Stimulated activated effector memory CD8-positive, alpha-beta T cell treated with anti-CD3 and anti-CD28 coated beads, Interleukin-12 subunit alpha, Interleukin-12 subunit beta, amount 100 ng/mL, for 72 hours (primary cell): Measurements from ENCODE around the gene ACSS1.

ENCODE experiments used
- ATAC-seq: fragments of 150-1000 bp; cut with Tn5 transposase; 2 replicates; pipeline ENCODE4 v1.10.0; 2021
- DNase-seq, 2 donors: peaks; one replicate each; pipeline ENCODE4 v3.0.0; 2021 to 2022; ENCODE audit warnings: low spot score in 2 of 2
- H3K27ac Mint-ChIP-seq: one replicate; pipeline ENCODE4 v1.8.0; 2022; ENCODE audit warnings: mild to moderate bottlenecking, mixed read lengths
- H3K36me3 Mint-ChIP-seq: one replicate; pipeline ENCODE4 v1.8.0; 2022; ENCODE audit warnings: mild to moderate bottlenecking, mixed read lengths
- H3K4me1 Mint-ChIP-seq: one replicate; pipeline ENCODE4 v1.8.0; 2022; ENCODE audit warnings: mixed read lengths
- H3K4me3 Mint-ChIP-seq: one replicate; pipeline ENCODE4 v1.8.0; 2022; ENCODE audit warnings: mild to moderate bottlenecking, mixed read lengths
- H3K9me3 Mint-ChIP-seq: one replicate; pipeline ENCODE4 v1.8.0; 2022; ENCODE audit warnings: mixed read lengths

The ACSS1 gene

DNA sequence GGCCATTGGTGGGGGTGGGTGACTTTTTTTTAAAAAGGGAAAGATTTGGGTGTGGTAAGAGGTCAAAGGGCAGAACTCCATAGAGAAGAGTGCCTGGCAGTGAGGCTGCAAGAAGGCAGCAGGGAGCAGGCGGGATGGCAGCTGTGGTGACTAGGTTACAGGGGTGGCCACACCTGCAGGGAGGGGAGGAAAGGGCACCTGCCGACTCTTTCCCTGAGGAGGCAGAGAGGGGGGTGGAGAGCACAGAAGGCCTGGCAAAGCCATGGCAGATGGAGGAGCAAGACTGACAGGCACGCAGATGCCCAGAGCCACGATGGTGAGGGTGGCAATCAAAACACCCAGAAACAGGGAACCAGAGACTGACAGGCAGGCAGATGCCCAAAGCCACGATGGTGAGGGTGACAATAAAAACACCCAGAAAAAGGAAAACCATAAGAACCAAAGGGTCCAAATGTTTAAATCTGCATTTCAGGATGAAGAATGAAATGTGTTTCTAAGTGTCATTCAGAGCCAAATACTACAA lies 89.6 kb downstream of the ACSS1 start:
- H3K4me3 Mint-ChIP-seq, result no peak overlapping the region
- peak overlapping the region; percentile 70 for H3K27ac Mint-ChIP-seq
- ATAC-seq (no peak), DNase-seq (no peak)
- no peaks in the 10 kb centered on the region for H3K9me3 Mint-ChIP-seq
- peaks cover 51% of the 10 kb centered on the region for H3K4me1 Mint-ChIP-seq
- peaks cover 95% of the 10 kb centered on the region for H3K36me3 Mint-ChIP-seq

DNA sequence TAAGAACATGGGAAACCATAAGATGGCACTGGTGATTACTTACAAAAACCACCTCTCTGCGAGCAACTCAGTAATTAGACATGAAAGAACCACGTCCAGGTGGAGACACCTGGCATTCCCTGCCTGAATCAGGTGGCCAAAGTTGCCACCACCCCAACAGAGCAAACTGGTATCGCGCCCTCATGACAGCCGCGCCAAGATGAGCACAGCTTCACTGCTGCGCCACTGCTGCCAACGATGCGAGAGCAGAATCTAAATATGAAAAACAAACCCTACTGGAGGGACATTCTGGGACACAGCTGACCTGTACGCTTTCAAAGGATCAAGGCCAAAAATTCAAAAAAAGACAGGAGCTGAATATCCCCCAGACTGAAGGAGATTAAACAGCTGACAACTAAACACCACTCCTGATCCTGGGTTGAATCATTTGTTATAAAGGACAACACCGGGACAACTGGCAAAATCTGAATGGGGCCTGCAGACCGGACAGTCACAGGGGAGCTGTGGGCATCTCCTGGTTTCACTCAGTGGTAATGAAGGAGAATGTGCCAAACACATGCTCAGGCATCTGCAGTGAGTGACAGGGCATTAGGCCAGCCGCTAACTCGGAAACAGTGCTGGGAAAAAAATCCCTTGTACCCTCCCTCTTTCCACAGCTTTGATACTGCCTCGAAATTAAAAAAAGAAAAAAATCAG lies 91.5 kb downstream of the ACSS1 start:
- H3K36me3 Mint-ChIP-seq, result peaks cover 100% of the 10 kb centered on the region
- peak overlapping the region; percentile 85 for H3K27ac Mint-ChIP-seq

DNA sequence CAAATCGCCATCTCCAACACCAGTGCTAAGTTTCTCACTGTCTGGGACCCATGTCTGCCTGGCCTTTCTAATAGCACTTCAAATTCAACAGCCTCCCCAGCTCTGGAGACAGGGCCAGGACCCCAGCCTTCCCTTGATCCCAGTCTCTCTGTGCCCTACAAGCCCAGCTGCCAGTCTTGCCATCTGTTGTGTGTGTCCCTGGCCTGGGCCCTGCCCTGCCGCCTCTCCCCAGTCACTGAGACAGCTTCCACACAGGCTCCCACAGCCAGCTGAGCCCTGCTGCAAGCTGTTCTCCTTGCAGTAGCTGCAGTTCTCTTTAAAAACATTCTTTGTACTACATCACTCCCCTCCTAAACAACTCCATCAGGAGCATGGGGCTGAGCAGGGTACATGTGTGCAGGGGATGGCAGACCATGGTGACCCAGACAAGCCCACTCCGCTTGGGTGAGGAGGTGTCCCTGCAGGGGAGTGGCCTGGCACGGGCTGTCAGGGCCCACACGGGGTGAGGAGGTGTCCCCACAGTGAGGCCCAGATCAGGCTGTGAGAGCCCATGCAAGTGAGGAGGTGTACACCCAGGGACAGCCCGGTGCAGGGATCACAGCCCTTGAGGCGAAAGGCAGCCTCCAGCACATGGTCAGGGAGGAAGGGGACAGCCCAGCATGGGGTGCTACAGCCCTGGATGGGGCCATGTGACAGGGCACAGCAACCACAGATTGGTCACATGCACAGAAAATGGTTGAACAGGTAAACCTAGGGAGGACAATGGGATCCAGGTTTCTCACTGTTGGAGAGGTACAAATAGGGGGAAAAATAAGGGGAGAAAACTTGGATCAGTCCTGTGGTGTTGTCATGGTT lies 92.6 kb downstream of the ACSS1 start:
- peaks cover 73% of the 10 kb centered on the region for H3K4me1 Mint-ChIP-seq
- H3K4me3 Mint-ChIP-seq, result peak overlapping the region; percentile 2
- peak overlapping the region; percentile 85 for H3K27ac Mint-ChIP-seq
- H3K36me3 Mint-ChIP-seq, result peaks cover 100% of the 10 kb centered on the region
- no peaks in the 10 kb centered on the region for H3K9me3 Mint-ChIP-seq
- ATAC-seq (peak; percentile 22), DNase-seq (no peak)

More for the DNA sequence above, 91.5 kb downstream of the ACSS1 start:
- Mint-ChIP-seq H3K4me3 (no peak overlapping the region), H3K4me1 (peaks cover 69% of the 10 kb centered on the region), H3K9me3 (no peaks in the 10 kb centered on the region)
- ATAC-seq (no peak), DNase-seq (no peak)

DNA sequence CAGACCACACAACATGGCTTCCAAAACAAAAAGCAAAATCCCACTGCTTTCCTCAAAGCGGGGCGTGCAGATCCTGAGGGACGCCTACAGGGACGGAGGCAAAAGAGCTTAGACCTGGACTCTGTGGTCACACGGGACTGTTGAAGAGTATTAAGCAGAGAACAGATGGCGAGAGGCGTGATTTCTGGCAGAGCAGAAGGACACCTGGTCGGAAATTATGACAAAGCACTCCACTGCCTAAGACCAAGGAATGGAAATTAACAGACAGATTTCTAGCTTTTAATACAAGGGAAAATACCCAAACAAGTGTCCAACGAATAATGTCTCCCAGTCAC lies 93.5 kb downstream of the ACSS1 start:
- H3K36me3 Mint-ChIP-seq, result peaks cover 100% of the 10 kb centered on the region
- H3K4me1 Mint-ChIP-seq, result peaks cover 81% of the 10 kb centered on the region
- H3K27ac Mint-ChIP-seq, result peak overlapping the region; percentile 85
- H3K9me3 Mint-ChIP-seq, result no peaks in the 10 kb centered on the region
- DNase-seq, result no peak
- ATAC-seq, result no peak
- H3K4me3 Mint-ChIP-seq, result no peak overlapping the region

DNA sequence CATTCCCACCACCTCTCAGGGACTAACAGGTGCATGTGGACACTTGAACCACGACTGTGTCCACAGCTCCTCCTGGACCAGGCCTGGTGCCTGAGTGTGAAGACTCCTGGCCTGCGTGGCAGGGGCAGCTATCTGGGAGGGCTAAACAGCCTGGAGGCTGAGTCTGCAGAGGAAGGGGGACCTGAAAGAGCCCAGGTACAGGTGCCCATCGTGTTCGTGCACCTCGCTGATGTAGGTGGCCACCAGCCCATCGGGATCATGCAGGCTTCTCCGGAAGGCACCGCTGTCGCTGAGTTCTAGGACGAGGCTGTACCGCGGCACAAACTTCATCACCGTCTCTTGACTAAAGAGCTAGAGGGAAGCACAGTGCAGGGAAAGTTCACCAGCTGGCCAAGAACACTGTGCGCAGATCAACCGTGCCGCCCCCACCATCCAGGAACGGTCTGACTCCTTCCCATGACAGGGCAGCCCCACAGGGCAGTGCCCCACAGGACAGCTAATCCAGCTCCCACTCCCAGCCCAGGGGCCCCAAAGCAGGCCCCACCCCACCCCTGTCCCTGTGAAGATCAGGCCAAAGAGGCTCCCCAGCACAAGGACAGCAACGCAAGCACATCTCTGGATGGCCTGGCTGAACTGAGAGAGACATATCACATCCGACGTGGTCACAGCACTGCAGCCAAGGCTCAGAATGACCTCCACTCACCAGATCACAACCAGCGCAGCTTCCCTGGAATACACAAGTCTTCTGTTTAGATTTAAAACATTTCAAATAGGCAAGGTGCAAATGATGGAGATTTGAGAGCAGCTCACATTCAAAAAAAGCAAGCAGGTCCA lies 94.0 kb downstream of the ACSS1 start:
- H3K4me3 Mint-ChIP-seq, result no peak overlapping the region
- H3K4me1 Mint-ChIP-seq, result peaks cover 87% of the 10 kb centered on the region
- peak overlapping the region; percentile 85 for H3K27ac Mint-ChIP-seq

DNA sequence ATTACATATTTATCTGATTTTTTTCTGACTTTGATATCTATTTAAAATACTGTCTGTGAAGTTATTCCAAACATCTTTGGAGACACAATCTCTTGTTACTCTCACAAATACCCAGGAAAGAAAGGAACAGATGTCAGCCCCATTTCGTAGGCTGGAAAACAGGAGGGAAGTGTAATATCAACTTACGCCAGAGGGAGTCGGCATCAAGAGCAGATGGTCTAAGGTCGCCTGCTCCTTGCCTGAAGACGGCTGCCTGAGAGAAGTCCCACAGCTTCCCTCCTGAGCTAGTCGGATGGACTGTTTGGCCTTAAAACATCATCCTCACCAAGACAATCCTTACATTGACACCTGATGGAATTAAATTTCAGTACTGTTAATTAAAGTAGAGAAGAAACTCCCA lies 95.4 kb downstream of the ACSS1 start:
- DNase-seq, result no peak
- no peak for ATAC-seq
- H3K27ac Mint-ChIP-seq, result peak overlapping the region; percentile 85
- peaks cover 100% of the 10 kb centered on the region for H3K36me3 Mint-ChIP-seq
- peaks cover 89% of the 10 kb centered on the region for H3K4me1 Mint-ChIP-seq
- no peak overlapping the region for H3K4me3 Mint-ChIP-seq
- H3K9me3 Mint-ChIP-seq, result no peaks in the 10 kb centered on the region

More for the DNA sequence above, 94.0 kb downstream of the ACSS1 start:
- no peaks in the 10 kb centered on the region for H3K9me3 Mint-ChIP-seq
- H3K36me3 Mint-ChIP-seq, result peaks cover 100% of the 10 kb centered on the region
- DNase-seq (peak in 1 of 2 donors; percentile 48), ATAC-seq (no peak)

DNA sequence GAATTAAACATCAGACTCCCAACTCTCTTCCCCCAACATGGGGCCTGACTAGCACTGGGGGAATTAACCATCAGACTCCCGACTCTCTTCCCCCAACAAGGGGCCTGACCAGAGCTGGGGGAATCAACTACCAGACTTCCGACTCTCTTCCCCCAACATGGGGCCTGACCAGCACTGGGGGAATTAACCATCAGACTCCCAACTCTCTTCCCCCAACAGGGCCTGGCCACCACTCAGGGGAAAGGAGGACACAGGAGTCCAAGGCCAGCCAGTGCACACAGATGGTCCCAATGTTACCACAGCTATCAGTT lies 95.8 kb downstream of the ACSS1 start:
- Mint-ChIP-seq H3K9me3 (no peaks in the 10 kb centered on the region), H3K4me3 (peak overlapping the region; percentile 23), H3K4me1 (peaks cover 89% of the 10 kb centered on the region), H3K27ac (peak overlapping the region; percentile 85), H3K36me3 (peaks cover 100% of the 10 kb centered on the region)
- DNase-seq (no peak), ATAC-seq (no peak)

DNA sequence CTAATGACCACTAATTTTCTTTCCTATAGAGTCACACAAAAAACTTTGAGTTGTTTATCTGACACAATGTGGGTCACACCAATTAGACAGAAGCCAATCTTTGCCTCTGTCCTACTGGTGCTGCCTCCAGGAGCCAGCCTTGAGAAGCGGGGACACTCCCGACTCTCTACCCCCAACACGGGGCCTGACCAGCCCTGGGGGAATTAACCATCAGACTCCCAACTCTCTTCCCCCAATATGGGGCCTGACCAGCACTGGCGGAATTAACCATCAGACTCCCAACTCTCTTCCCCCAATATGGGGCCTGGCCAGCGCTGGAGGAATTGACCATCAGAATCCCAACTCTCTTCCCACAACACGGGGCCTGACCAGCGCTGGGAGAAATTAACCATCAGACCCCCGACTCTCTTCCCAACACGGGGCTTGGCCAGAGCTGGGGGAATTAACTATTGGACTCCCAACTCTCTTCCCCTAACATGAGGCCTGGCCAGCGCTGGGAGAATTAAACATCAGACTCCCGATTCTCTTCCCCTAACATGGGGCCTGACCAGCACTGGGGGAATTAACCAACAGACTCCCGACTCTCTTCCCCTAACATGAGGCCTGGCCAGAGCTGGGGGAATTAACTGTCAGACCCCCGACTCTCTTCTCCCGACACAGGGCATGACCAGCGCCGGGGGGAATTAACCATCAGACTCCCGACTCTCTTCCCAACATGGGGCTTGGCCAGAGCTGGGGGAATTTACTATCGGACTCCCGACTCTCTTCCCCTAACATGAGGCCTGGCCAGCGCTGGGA lies 96.4 kb downstream of the ACSS1 start:
- H3K4me1 Mint-ChIP-seq, result peaks cover 91% of the 10 kb centered on the region
- H3K9me3 Mint-ChIP-seq, result no peaks in the 10 kb centered on the region
- H3K36me3 Mint-ChIP-seq, result peaks cover 100% of the 10 kb centered on the region
- peak overlapping the region; percentile 85 for H3K27ac Mint-ChIP-seq
- H3K4me3 Mint-ChIP-seq, result peak overlapping the region; percentile 23
- DNase-seq (no peak), ATAC-seq (no peak)

DNA sequence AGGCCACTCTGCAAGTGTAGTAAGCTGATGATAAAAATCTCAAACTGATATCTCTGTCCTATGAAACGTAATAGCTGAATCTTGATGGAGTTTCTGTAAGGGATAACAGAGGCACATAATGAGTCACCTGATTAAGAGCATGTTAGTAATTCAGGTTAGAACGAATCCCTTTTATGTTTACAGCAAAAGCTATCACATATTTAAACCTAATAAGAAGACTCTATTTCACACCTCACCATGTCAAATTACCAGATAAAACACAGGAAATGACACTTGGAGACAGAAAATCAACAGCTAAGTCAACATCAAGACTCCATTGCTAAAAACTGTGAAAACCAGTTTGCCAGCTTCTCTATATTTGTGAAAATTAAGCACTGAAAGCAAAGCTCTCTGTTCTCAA lies 97.1 kb downstream of the ACSS1 start:
- no peak for DNase-seq
- Mint-ChIP-seq H3K27ac (peak overlapping the region; percentile 85), H3K4me3 (peak overlapping the region; percentile 24), H3K4me1 (peaks cover 92% of the 10 kb centered on the region), H3K36me3 (peaks cover 100% of the 10 kb centered on the region), H3K9me3 (no peaks in the 10 kb centered on the region)
- peak; percentile 76 for ATAC-seq

DNA sequence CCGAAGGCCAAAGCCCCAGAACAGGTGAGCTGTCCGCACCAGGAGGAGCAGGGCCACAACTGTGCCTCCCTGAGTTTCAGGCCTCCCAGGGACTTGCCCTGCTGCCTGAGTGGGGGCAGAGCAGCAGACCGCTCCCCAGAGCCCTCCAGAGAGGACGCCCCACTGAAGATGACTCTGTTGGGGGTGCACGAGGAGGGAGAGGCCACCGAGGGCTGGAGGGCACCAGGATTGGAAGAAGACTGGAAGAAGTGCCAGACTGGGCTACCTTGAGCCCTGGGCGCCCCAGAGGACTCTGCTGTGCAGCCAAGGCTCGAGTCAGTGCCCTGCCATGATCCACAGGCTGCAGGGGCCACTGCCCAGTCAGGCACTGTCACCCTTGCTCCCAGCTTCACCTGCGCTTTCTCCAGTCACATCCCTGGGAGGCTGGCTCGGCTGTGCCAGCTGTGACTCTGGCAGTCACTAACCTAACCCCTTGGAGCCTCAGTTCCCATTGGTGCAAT lies 97.6 kb downstream of the ACSS1 start:
- ATAC-seq (peak; percentile 5), DNase-seq (peak in 1 of 2 donors; percentile 53)
- Mint-ChIP-seq H3K4me1 (peaks cover 92% of the 10 kb centered on the region), H3K4me3 (peak overlapping the region; percentile 42), H3K27ac (peak overlapping the region; percentile 85), H3K36me3 (peaks cover 100% of the 10 kb centered on the region), H3K9me3 (no peaks in the 10 kb centered on the region)

DNA sequence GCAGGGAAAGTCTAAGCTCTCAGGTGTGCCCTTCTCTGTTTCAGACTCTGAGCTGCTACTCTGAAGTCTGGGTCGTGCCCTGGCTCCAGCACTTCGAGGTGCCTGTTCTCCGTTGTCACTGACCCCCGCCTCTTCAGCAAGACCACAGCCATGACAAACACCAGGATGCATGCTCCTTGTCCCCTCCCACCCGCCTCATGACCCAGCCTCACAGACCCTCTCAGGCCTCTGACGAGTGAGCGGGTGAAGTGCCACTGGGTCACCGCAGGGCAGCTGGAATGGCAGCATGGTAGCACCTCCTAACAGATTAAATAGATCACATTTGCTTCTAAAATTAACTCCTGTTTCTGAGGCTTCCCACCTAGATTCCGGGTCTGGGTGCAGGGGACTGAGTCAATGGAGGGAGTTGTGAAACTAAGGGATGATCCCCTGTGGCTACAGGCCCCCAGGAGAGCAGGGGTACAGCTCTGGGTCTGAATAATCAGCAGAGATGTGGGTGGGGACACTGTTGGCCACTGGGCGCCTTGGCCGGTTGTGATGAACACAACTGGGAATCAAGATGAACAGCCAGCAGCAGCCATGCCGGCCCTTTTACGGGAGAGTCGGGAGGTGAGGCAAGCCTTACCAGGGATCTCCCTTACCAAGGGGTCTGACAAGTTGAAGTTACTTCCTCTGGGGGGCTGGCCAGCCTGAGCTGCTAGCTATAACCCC lies 98.2 kb downstream of the ACSS1 start:
- peak overlapping the region; percentile 85 for H3K27ac Mint-ChIP-seq
- H3K4me3 Mint-ChIP-seq, result peak overlapping the region; percentile 42
- DNase-seq, result no peak
- peak; percentile 50 for ATAC-seq
- H3K4me1 Mint-ChIP-seq, result peaks cover 92% of the 10 kb centered on the region
- no peaks in the 10 kb centered on the region for H3K9me3 Mint-ChIP-seq
- peaks cover 100% of the 10 kb centered on the region for H3K36me3 Mint-ChIP-seq

DNA sequence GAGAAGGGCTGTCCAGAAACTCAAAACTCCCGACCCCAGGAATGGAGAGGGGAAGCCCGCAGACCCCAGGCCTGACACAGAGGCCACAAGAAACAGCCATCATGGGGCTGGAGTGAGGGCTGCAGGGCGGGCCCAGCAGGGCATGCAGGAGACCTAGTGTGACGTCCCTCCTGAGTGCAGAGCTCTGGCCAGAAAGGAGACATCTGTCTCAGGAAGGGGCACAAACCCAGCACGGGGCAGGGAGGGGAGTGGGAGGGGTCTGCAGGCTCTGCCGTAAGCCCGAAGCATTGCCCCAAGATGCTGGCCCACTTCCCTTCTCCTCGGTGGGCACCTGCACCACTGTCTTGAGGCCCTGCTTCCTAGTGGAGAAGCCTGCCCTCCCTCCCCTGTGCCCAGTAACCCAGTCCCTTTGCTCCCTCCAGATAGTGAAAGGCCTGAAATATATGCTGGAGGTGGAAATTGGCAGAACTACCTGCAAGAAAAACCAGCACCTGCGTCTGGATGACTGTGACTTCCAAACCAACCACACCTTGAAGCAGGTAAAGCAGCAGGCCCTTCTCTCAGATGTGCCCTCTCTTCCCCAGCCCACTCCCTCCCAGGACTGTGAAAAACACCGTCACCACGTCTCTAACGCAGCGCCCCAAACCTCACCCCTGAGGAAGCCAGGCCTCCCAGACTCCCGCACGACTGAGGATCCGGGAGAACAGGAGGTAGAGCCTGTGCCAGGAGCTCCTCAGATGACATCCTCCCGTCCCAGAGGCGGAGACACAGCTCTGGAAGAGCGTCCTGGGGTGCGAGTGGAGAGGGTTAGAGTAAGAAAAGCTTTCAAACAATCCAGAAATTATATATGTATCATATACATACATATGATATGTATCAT lies 99.2 kb downstream of the ACSS1 start:
- no peak overlapping the region for H3K4me3 Mint-ChIP-seq
- H3K36me3 Mint-ChIP-seq, result peaks cover 100% of the 10 kb centered on the region
- H3K4me1 Mint-ChIP-seq, result peaks cover 91% of the 10 kb centered on the region
- DNase-seq (no peak), ATAC-seq (no peak)
- no peaks in the 10 kb centered on the region for H3K9me3 Mint-ChIP-seq
- peak overlapping the region; percentile 85 for H3K27ac Mint-ChIP-seq

DNA sequence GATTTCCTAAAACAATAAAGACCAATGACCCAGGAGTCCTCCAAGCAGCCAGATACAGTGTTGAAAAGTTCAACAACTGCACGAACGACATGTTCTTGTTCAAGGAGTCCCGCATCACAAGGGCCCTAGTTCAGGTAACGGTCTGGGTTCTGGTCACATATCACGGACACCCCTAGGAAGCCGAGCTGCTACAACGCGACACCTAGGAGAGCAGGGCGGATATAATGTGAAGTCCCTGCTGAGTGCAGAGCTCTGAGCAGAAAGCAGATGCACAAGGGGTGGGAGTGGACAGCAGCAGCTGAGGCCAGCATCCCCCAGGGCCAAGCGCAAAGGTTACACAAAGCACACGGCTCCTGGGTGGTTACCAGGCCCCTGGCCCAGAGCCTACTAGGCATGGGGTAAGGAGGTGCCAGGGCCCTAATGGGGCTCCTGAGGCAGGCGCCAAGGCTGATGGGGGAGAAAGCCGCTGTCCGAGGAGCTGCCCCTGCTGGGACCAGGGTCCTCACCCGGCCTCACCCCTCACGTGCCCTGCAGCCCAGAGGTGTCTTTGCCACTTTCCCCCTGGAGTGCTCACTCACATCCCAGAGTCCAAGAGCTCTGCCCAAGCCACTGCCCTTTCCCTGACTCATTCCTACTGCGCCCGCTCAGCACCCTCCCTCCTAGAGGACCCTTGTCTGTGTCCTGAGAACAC lies 100.5 kb downstream of the ACSS1 start:
- no peak for DNase-seq
- Mint-ChIP-seq H3K36me3 (peaks cover 100% of the 10 kb centered on the region), H3K4me3 (no peak overlapping the region), H3K4me1 (peaks cover 92% of the 10 kb centered on the region), H3K9me3 (no peaks in the 10 kb centered on the region), H3K27ac (peak overlapping the region; percentile 85)
- no peak for ATAC-seq
